Nucleus accumbens (tissue), 56 donors: ENCODE measurements around the gene ZSCAN10.
A peak's percentile ranks its signal among the peaks of the same experiment; 100 is the strongest.
"Not testable (repeated sequence)": the region's sequence is repeated elsewhere in the genome, so short reads cannot be mapped to it uniquely, and the experiment has no call there.

ENCODE experiments used
- DNase-seq, 56 donors: peaks; one replicate each; lab custom pipeline; 2025; lab: John Stamatoyannopoulos, UW

The ZSCAN10 gene

DNA sequence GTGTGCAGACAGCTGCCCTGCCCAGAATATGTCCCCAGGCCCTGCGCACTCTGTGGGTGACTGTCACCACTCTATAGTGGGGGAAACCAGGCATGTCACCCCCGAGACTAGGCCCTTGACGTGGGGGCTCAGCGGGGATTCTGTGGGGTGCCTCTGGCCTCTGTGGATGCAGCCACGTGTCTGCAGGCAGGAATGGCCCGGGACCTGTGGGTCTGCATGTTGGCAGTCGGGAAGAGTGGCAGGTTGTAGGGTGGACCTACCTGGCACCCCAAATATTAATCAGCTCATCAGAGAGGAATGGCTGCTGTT is 32.7 kb downstream of the ZSCAN10 start:
- DNase-seq = no peak

DNA sequence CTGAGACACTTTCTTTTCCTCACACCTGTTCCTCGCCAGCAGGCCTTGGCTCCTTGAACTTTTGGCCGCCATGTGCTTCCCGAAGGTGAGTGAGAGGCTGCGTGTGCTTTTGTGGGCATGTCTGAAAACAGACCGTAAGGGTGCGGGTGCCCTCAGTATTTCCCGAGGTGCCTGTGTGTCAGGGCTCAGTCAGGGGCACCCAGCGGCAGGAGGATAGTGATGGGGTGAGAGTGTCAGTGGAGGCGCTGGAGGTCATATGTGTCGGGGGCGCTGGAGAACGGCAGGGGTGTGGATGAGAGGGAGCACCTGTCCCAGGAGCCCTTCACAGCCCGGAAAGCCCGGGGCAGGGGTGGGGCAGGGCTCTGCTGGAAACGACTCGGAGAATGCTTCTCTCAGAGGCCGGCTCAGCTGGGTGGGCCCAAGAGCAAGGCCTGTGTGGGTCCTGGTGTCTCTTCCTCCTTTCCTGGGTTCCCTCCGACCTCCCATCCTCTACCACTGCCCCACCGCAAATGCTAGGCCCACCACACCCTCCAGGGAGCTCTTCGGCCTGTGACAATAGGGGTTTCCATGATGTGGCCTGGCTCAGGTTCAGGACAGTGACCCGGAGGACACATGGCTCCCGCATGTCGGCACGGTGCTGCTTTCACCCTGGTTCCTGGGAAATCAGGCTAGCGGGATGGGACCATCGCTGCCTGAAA is 33.2 kb downstream of the ZSCAN10 start:
- no peak for DNase-seq

DNA sequence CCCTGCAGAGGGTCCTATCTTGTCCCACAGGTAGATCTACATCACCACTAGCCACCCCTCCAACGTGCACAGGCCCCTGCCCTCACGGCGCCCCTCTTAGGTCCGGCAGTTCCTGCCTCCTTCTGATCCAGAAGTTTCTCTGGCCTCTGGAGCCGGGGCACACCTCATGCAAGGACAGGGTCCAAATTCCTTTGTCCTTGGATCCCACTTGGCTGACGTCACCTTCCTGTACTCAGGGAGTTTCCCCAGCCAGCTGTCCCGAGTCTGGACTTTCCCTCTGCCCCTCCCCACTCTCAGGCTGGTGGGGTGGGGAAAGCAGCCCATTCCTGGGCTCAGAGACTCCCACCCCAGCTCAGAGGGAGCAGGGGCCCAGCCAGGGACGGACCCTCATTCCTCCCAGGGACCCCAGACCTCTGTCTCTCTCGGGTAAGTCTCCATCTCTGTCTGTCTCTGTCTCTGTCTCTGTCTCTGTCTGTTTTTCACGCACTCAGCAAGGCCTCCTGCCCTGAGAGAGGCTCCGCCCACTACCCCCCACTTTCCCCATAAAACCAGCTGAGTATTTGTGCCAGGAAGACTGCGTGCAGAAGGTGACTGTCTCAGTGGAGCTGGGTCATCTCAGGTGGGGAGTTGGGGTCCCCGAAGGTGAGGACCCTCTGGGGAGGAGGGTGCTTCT is 33.9 kb downstream of the ZSCAN10 start, which contains the start of gene IL32:
Gene IL32, plus strand, starts transcription at position 572 of the 673 bp plus-strand sequence. CDS start 172 bp downstream, outside the sequence.
- DNase-seq = no peak

DNA sequence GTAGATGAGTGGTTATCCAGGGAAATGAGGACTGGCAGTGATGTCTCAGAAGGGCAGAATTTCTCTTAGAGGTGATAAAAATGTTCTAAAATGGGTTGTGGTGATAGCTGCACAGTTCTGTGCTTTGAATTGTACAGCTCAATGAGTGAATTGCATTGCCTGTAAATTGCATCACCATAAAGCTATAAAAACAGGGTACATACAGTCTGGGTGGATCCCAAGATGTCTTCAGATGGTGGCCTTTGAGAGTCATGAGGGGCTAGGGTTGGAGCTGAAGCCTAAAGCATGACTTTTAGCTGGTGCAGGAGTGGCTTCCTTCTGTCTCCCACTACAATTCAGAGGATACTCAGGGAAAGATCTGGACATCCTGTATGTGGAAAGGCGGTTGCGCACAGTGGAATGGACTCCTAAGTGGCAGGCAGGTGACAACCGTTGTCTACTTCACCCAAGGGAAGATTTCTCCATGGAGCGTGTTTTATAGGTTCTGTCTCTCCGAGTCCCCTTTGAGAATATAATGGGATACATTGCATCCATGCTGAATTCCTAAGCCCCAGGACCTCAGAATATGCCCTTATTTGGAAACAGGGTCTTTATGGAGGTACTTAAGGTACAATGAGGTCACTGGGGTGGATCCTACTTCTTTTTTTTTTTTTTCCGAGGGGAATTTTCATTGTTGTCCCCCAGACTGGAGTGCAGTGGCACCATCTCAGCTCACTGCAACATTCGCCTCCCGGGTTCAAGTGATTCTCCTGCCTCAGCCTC is 35.3 kb downstream of the ZSCAN10 start:
- DNase-seq = no peak

DNA sequence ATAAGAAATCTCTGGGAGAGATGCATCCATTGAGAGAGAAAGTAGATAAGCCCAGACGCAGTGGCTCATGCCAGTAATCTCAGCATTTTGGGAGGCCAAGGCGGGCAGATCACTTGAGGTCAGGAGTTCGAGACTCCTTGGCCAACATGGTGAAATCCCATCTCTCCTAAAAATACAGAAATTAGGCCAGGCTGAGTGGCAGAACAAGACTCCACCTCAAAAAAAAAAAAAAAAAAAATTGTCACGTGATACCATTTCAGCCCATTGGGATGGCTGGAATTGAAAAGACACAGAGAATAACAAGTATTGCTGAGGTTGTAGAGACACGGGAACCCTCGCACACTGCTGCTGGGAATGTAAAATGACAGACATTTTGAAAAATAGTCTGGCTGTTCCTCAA is 36.5 kb downstream of the ZSCAN10 start:
- DNase-seq = no peak

DNA sequence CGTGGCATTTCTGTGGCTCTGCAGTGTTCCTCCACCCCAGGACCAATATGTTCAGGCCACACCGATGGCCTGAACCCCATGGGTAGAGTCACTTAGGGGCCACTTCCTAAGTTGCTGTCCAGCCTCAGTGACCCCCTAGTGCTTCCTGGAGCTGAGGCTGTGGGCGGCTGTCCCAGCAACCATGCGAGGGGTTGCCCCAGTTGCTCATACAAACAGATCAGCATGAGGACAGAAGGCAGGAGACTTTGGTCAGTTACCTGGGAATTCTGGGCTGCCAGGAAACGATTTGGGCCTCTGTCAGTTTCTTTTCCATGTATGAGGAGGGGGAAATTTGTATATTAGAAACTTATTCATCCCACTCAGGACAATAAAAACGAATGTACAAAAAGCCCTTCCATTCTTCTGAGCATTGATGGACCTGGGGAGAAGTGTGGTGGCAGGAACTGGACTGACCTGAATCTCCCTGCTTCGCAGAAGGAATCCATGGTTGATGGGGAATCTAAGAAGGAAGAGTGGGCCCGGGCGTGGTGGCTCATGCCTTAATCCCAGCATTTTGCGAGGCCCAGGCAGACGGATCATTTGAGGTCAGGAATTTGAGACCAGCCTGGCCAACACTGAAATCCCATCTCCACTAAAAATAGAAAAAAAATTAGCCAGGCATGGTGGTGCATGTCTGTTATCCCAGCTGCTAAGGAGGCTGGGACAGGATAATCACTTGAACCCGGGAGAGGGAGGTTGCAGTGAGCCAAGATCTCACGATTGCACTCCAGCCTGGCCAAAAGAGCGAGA is 38.6 kb downstream of the ZSCAN10 start:
- no peak for DNase-seq

DNA sequence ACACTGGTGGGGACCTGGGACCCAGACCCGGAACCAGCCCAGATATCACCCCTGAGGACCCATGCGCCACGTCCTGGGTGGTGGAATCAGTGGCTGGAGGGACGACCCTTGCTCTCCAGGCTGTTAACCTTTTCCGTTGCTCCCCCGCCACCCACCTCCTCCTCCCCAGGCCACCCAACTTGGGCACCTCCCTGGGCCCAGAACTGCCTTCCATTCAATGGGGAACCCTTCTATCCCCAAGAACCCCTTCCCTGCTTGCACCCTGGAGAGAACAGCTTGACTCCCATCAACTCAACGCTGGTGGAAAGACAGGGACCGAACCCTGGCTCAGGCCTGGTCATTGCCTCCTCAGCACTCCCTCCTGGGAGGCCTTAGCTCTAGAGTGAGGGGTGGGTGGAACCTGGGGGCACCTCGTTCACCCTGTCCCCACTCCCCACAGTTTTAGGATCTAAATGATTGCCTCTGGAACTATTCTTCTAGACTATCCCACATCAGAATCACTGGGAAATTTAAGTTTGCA is 39.3 kb downstream of the ZSCAN10 start:
- DNase-seq = peak in 2 of 56 donors; percentile 6 to 33

DNA sequence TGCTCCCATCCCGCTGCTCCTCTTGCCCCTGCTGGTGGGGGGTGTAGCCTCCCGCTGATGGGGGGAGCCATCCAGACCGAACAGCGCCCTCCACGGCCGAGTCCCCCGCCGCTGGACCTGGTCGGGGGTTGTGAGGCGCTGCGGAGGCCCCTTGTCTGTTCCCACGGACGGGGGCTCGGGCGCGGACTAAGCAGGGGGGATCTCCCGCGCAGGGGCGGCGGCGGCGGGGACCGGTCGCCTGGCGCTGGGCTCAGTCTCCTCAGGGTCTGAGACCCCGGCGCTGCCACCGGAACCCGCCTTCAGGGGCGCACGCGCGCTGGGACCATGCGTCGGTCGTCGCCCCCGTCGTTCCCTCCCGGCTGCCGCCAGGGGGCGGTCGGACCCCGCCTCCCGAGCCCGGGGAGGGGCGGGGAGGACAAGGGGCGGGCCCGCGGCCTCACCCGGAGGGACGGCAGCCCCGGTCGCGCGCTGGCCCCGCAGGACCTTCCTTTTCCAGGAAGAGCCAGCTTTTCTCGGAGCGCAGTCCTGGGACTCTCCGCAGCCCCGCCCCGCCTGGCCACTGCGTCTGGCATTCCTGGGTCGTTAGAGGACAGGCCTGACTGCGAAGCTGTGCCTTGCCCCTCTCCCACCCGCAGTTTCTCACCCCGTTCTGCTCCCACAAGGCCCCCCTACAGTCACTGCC is 39.9 kb downstream of the ZSCAN10 start:
- DNase-seq = peak in 53 of 56 donors; percentile 25 to 85 (median 63)

DNA sequence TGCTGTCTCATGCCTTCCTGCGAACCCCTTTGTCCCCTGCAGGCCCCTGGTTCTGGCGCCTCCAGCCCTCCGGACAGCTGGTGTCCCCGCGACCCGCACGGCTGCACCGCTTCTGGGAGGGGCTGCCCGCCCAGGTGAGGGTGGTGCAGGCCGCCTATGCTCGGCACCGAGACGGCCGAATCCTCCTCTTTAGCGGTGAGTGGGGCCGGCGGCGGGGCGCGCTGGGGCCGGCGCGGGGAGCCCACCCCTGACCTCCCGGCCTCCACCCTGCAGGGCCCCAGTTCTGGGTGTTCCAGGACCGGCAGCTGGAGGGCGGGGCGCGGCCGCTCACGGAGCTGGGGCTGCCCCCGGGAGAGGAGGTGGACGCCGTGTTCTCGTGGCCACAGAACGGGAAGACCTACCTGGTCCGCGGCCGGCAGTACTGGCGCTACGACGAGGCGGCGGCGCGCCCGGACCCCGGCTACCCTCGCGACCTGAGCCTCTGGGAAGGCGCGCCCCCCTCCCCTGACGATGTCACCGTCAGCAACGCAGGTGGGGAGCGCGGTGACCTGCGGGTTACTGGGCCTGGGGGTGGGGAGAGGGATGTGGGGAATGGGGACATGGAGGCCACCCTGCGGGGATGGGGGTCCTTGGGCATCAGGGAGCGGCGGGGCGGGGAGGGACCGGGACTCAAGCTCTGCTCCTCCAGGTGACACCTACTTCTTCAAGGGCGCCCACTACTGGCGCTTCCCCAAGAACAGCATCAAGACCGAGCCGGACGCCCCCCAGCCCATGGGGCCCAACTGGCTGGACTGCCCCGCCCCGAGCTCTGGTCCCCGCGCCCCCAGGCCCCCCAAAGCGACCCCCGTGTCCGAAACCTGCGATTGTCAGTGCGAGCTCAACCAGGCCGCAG is 40.7 kb downstream of the ZSCAN10 start:
- DNase-seq = peak in 28 of 56 donors; percentile 6 to 48 (median 27)

DNA sequence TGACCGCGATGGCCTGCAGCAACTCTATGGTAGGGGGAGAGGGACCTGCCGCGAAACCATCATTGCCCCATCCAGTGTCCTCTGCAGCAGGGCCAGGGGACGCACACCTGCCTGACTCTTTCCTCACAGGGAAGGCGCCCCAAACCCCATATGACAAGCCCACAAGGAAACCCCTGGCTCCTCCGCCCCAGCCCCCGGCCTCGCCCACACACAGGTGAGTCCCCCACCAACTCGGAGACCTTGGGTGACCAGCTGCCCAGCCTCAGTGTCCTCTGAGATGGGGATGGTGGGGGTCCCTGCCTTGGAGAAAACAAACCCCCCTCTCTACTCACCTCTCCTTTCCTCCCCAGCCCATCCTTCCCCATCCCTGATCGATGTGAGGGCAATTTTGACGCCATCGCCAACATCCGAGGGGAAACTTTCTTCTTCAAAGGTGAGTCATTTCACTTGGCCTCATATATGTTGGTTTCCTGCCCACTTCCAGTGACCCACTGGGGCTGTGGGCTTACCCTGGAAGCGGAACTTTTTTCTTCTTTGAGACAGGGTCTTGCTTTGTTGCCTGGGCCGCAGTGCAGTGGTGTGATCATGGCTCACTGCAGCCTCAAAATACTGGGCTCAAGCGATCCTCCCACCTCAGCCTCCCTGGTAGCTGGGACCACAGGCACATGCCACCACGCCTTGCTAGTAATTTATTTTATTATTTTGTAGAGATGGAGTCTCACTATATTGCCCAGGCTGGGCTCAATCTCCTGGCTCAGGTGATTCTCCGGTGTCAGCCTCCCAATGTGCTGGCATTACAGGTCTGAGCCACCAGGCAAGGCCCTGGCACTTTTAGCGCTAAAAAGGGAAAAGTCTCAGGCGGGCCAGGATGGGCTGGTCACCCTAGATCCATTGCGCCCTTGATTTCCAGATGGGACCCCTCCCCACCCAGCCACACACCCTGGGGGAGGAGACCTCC is 41.6 kb downstream of the ZSCAN10 start:
- no peak for DNase-seq

DNA sequence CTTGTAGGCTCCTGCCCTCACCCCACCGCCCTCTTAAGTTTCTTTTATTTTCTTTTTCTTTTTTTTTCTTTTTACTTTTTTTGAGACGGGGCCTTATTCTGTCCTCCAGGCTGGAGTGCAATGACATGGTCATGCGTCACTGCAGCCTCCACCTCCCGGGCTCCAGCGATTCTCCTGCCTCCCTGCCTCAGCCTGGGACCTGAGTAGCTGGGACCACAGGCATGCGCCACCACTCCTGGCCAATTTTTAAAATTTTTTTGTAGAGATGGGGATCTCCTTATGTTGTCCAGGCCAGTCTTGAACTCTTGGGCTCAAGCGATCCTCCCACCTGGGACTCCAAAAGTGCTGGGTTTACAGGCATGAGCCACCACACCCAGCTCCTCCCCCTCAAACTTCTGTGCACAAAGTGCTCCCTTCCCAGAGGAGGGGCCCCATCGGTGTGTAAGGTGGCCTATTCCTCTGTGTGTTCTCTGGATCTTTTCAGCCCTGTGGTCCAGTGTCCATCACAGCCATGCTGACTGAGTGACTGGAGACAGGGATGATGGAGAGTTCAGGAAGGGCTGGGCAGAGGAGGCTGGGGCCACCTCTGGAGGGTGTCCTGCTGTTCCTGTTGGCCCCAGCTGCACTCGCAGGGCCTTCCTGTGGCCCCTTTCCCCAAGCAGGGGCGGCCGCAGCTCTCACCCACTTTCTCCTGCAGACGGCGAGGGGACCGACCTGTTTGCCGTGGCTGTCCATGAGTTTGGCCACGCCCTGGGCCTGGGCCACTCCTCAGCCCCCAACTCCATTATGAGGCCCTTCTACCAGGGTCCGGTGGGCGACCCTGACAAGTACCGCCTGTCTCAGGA is 42.5 kb downstream of the ZSCAN10 start:
- DNase-seq = no peak

DNA sequence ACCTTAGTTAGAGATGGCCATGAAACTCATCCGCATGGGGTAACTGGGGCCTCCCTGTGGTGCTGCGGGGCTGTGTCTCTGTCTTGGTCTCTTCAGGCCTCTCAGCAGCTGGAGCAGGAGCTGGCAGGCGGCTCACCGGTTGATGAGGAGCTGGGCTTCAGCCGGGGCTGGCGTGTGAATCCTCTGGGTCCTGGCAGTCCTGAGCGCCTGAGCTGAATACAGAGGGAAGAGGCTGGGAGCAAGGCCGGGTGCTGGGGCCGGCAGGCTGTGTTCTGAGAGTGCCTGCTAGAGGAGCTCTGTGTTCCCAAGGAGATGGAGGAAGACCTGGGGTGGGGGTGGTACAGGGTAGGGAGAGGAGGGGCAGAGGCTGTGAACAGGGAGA is 43.4 kb downstream of the ZSCAN10 start:
- DNase-seq = peak in 1 of 56 donors; percentile 5

DNA sequence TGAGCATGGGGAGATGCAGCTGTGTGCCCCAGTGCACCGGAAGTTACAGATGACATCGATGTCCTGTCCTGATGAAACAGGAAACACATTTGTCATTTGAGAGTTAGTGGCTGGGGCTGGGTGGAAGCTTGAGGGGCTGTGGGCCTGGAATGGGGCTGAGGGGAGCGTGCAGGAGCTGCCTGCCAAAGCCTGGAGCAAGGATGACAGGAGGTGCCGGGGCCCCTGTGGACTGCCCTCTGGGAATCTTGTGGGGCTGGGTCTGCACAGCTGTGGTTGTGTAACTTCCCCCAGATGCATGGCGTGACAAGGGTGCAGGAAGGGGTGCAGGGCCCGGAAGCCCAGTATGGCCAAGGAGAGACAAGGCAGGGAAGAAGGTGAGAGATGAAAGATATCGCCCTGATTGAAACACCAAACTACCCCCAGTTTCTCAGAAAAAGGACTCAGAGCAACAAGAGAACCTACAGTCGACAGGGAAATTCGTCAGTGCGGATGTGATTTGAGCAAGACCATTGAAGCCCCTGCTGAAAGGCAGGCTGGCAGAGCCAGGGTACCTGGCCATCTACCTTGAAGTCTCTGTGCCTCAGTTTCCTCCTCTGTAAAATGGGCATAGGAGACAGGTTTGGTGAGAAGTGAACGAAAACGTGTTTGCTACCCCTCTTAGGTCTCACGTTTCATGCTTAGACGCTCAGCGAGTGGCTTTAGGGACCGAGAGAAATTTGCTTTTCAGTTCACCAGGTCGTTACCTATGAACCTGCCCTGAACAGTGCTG is 43.9 kb downstream of the ZSCAN10 start:
- no peak for DNase-seq

DNA sequence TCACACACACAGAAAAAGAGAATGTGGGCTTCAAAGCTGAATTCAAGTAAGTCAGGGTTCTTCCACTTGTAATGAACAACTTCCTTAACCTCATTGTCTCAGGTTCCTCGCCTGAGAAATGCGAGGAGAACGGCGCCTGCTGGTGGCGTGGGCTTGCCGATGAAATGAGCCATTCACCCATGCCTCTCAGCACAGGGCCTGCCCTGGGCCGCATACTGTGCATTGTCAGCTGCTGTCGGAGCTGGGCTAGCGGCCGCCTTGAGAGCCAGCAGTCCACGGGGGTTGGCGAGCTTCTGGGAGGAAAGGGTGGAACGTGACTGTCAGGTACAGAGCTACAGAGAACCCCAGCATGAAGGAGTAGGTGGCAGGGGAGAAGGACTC is 45.8 kb downstream of the ZSCAN10 start:
- DNase-seq = not testable (repeated sequence)

DNA sequence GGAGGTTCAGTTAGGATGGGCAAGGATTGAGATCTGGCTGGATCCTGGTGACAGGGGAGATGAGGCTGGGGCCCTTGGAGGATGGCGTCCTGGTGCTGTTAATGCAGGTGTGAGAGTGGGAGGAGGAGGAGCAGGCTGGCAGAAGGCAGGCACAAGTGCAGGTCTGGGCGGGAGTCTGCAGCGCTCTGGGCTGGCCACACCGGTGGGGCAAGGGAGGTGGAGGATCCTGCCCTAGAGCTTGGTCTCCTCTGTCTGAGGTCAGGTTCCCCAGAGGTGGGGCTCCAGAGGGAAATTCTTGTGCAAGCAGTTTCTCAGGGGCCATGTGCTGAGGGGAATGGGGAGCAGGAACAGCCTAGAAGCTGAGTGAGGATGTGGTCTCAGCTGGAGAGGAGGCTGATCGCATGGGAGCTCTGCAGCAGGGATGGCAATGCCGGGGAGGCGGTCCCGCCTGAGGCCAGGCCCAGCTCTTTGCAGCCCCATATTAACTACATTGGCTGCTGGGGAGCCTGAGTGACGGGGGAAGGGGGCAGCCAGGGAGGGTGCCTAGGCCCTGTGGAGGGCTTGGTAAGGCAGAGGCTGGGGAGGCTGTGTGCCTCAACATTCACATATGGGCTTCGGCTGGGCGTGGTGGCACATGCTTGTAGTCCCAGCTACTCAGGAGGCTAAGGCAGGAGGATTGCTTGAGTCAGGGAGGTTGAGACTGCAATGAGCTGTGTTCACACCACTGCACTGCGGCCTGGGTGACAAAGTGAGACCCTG is 46.3 kb downstream of the ZSCAN10 start:
- not testable (repeated sequence) for DNase-seq
